ENCODE measurements around the gene OIT3. TPM values are rescaled to one million over a fixed set of nuclear protein-coding genes. Genes with fewer than 3 reads are reported as not detected.
A peak's percentile ranks its signal among the peaks of the same experiment; 100 is the strongest.

The OIT3 gene
- polyA plus RNA-seq, 1 donor = 3.0 TPM

GRCh38 chr10:72952642-72953158, 59.2 kb downstream of the OIT3 start:
- DNase-seq = peak; percentile 4

DNA sequence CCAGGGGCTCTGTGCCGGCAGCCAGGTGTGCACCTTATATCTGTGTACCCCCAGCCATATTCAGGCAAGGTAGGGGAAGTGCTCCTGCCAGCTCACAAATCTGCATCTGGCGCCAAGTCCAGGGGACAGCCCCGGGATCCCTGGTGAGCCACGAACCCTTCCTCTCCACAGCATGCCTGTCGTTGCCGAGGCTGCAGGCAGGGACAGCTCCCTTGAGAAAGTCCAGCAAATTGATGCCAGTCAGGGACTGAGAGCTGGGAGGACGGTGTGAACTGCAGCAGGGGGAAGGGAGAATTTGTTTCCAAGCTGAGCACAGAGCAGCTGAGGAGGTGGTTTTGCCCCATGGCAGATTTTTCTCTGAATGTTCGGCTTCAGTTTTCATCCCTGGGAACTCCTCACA, 60.1 kb downstream of the OIT3 start:
- peak; percentile 2 for DNase-seq

DNA sequence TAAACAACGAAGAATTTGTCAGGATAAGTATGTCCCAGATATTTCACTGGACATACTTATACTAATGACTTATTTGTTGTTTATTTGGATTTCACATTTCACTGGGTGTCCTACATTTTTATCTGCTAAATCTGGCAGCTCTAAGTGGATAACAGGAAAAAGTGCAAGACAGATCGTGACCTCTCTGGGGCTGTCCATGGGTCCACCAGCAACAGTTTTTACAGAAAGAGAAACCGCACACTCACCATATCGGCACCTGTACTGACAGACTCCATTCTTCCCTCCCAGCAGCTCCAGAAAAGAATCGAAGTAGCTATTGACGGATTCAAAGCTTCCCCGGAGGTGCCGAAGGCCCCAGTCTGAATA, 60.7 kb downstream of the OIT3 start:
- no peak for DNase-seq

- peak; percentile 1 for DNase-seq
These were observed 61.3 kb downstream of the OIT3 start, which contains the start of gene PLA2G12B for GRCh38 chr10:72954596-72955554. PLA2G12B (minus strand) TSS chr10:72954806; CDS start chr10:72954685, 121 bp downstream.

DNA sequence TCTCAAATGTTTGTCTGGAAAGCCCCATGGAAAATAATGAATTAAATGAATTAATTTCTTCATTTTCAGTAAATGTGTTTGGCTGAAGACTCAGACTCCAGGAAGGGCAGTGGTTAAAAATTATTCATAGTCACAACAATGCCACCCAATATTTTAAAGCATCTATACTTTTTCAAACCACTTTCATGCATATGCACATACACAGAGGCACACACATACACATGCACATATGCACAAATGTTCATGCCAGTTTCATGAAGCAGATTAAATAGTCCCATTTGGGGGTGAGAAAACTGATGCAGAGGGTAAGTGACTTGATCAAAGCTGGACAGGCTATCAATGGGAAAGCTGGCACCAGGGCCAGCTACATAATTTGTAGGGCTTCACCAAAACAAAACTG, 62.5 kb downstream of the OIT3 start:
- no peak for DNase-seq

DNA sequence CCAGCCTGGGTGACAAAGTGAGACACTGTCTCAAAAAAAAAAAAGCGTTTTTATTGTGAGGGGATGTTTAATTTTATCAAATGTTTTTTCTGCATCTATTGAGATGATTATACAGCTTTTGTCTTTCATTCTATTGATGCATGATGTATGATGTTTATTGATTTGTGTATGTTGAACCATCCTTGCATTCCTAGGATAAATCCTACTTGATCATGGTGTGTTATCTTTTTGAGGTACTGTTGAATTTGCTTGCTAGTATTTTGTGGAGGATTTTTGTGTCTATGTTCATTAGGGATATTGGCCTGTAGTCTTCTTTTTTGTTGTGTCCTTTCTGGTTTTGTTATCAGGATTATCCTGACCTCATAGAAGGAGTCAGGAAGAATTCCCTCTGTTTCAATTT, 83.3 kb downstream of the OIT3 start:
- no peak for DNase-seq

DNA sequence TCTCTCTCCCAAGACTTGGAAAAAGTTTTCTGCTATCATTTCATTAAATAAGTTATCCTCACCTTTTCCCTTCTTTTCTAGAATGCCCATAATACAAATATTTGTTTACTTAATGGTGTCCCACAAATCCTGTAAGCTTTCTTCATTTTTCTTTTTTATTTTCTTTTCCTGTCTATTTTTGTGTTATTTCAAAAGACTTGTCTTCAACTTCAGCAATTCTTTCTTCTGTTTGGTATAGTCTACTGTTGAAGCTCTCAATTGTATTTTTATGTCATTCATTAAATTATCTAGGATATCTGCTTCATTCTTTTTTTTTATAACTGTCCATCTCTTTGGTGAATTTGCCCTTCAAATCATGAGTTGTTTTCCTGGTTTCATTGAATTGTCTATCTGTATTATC, 86.2 kb downstream of the OIT3 start:
- no peak for DNase-seq

GRCh38 chr10:72980348-72980747, 86.8 kb downstream of the OIT3 start:
- DNase-seq = no peak

- DNase-seq = no peak
These were observed 87.7 kb downstream of the OIT3 start for GRCh38 chr10:72981028-72981881.

GRCh38 chr10:72981882-72982529, 88.5 kb downstream of the OIT3 start:
- DNase-seq = no peak

Other genes starting within 250 kb of the OIT3 start
- 43.1 TPM for gene MCU, start 201.6 kb upstream of the OIT3 start, polyA plus RNA-seq (ENCODE audit: insufficient read length)
- gene PLA2G12B, start 61.1 kb downstream of the OIT3 start, polyA plus RNA-seq (ENCODE audit: insufficient read length) = 10.4 TPM
- 95.2 TPM for gene P4HA1, start 203.1 kb downstream of the OIT3 start, polyA plus RNA-seq (ENCODE audit: insufficient read length)
- gene NUDT13, start 216.7 kb downstream of the OIT3 start, polyA plus RNA-seq (ENCODE audit: insufficient read length) = 10.6 TPM